ENCODE results near the gene REX1BD.

Gene REX1BD

GRCh38 chr19:18603255-18603957, 14.8 kb downstream of the REX1BD start:
- peak in 2 of 3 donors; percentile 32 to 52 for DNase-seq

DNA sequence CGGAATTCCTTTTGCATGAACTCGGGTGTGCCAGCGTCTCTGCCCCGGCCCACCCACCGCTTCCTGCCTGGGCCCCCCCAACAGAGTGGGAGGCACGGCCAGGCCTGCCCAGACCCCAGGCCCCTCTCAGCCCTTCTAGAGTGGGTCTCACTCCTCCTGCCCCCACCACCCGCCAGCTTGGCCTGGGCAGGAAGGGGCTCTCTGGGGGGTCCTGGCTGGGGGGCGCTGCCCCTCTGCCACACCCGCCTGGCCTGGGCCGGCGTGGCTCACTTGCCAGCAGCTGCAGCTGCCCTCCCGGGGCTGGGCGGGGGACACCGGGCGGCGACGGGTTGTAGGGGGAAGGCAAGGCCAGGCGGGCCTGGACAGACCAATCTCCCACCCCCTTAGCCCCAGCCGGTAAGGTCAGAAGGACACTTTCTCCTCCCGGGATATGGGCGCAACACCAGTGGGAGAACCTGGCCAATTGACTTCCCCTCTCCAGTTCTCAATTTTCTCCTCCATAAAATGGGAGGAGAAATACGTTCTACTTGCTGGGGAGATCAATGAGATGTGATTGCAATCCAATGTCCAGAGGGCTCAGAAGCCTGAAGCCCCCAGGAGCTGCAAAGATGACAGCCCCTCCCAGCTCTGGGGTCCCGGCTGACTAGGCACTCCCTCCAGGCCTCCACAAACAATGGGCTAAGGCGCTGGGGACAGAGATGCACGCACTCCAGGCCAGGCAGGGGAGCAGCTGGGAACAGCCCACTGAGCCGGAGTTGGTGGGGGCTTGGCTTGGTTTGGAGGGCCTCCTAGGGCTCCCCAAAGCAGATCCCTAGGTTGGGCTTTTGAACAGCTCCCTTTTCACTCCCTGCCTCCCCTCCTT, 15.6 kb downstream of the REX1BD start:
- DNase-seq: no peak

DNA sequence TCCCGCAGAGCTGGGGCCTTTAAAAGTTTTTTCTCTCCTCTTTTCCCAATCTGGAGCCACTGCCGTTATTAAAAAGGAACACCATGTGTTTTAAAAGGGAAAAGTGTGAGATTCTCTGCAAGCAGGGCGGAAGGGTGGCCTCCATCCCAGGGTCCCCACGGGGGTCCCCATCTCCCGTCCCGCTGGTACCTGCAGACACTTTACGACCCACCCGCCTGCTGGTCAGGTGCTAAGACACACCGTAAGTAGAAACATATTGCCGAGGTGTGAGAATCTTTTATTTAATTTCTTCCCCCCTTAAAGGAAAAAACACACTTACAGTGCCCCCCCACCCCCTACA, 16.2 kb downstream of the REX1BD start:
- no peak for DNase-seq

GRCh38 chr19:18605196-18605545, 16.6 kb downstream of the REX1BD start:
- DNase-seq: no peak

GRCh38 chr19:18605546-18606280, 17.1 kb downstream of the REX1BD start:
- DNase-seq: no peak

- no peak for DNase-seq
Measured at GRCh38 chr19:18606281-18607225, 18.0 kb downstream of the REX1BD start, which contains the start of gene CRLF1. Gene CRLF1 (minus strand): TSS chr19:18606799. CDS start chr19:18606656, 143 bp downstream.

DNA sequence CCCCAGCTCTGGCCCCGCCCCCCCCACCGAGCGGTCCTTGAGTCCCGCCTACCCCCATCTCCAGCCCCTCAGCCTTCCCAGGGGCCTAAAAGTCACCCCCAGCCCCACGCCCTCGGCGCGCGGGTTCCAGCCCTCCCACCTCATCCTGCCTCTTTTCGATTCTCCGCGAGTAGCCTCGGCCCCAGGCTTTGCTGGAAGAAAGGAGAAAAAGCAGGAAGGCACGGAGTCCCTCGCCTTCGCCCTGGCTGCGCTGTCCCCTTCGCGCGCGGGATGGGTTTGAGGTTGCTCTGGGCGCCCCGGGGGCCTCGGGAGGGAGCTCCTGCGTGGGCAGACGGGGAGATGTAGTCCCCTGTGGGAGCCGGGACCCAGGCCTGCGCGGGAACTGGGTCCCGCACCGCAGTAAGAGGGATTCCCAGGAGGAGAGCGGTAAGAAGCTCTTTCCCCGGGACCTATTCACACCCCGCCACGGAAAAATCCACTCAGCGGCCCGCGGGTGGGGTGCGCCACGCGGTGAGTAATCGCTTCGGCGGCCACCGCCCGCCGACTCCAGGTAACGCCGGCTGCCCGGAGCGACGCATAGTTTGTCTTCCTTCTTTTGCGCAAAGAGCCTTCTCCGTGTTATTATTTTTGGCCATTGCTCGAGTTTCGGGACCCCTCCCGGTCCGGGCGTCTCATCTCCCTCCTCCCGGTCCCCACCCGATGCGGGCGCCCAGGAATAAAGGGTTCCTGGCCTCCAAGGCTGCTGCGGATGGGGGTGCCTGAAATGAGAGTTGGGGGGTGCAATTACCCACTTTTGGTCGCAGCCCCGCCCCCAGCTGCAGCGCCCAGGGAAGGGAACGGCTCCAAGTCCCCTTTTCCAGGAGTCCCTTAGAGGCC, 18.9 kb downstream of the REX1BD start:
- DNase-seq: no peak

DNA sequence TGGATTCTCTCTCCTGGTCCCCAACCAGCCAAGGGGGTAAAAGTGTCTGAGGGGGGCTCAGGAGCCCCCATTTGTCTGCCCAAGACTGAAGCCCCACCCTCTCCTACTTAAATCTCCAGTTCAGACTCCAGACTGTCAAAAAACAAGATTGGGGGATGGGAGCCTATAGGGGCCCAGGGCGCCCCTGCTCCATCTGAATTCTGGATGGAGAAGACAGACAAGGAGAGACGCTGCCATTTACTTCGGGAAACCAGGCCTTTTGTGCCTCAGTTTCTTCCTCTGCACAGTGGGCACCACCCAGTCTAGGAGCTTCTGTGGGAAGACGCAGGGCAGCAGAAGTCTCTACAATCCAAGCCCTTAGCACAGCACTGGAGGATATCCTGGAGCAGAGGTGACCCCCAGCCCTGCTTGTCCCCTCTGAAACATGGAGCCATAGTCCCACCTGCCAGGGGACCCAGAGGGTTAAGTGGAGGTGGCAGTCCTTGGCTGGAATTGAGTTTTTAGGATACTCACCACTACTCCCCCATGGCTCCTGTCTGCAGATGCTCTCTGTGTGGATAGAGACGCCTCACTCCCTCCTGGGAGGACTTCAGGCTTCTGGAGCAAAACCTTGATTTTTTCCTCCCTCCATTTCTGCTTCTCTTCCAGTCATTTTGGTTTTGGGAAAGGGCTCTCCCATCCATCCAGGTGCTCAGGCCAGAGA, 19.7 kb downstream of the REX1BD start:
- DNase-seq: no peak

- DNase-seq: no peak
Measured at GRCh38 chr19:18608805-18609716, 20.5 kb downstream of the REX1BD start.

DNA sequence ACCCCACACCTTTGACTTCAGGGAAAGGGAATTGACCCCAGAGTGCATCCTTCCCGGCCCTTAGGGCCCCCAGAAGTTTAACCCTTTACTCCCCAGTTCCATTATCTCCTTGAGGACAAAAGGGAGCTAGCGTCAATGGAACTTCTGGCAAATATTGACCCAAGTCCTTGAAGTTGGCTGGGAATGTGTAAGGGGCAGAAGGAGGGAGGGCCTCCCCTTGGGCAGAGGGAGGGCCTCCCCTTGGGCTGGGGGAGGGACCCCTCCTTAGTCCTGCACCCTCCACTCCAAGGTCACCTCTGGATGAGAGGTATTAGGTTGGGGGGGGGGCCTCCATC, 21.1 kb downstream of the REX1BD start:
- DNase-seq: no peak

DNA sequence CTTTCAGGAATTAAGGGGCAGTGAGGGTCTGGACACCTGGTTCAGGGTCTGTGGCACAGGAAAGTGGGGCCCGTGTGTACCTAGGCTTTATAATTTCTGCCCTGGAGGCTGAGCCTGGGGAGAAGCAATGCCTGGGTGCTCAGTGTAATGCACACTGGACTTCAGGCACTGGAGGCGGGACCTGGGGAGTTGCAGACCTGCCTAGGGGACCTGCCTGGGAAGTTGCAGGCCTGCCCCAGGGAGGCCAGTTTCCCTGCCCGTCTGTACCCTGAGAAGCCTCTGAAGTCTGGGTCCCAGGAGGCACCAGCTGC, 21.6 kb downstream of the REX1BD start:
- DNase-seq: no peak

DNA sequence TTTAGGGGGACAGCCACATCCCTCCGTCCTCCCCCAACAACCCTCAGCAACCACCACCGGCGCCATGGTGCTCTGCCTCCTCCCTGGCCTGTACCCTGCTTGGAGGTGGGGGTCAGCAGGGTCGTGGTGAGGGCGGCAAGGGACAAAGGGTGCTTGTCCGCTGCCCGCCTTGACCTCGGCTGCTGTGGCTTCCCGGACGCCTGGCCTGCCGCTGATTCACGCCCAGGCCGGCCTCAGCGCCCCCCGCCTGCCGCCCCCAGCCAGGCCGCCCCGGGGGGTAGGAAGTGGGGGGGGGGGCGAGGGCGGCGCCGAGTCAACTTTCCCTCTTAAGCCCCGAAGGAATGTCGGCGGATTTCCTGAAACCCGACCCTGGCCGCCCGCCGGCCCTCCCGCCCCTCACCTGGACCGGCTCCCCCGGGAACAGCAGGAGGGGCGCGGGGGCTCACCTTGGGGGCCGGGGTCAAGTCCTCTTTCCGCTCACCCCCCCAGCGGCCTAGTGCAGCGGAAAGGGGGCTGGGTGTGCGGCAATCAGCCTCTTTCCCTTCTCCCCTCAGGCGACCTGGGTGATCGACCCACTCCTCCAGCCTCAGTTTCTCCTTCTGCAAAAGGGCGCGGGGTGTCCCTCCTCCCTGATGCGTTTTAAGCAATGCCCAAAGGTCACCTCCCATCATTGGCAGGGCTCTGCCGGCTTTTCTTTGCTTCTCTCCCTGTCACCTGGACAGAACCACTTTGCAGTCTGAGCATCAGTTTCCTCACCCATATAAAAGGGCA, 22.1 kb downstream of the REX1BD start:
- DNase-seq: no peak

DNA sequence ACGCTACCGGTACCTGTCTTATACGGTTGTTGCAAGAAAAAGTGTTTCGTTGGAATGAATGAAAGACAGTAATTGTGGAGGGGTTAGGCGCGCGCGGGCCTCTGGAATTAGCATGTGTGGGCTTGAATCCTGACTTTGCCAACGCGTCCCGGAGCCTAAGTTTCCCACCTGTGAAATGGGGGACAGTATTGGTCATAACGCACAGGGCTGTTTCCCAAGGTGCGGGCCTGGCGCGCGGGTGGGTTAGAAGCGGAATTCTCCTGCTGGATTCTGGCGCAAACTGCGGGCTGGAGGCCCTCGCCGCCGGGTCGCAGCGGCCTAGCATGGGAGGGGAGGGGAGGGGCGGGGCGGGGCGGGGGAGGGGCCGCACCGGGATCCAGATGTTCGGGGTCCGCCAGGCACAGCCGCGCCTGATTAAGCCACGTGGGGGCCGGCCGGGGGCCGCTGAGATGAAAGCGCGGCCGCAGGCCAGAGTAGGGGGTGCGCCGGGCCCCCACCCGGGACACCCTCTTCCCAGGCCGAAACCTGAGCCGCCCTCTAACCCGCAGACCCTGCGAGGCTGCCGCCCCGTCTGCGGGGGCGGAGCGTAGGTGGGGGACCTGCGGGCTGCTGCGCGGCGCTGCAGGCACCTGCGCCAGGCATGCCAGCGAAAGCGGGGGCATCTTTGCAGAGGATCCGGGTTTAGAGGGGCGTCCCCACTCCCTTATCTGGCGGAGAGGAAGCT, 22.9 kb downstream of the REX1BD start:
- no peak for DNase-seq

DNA sequence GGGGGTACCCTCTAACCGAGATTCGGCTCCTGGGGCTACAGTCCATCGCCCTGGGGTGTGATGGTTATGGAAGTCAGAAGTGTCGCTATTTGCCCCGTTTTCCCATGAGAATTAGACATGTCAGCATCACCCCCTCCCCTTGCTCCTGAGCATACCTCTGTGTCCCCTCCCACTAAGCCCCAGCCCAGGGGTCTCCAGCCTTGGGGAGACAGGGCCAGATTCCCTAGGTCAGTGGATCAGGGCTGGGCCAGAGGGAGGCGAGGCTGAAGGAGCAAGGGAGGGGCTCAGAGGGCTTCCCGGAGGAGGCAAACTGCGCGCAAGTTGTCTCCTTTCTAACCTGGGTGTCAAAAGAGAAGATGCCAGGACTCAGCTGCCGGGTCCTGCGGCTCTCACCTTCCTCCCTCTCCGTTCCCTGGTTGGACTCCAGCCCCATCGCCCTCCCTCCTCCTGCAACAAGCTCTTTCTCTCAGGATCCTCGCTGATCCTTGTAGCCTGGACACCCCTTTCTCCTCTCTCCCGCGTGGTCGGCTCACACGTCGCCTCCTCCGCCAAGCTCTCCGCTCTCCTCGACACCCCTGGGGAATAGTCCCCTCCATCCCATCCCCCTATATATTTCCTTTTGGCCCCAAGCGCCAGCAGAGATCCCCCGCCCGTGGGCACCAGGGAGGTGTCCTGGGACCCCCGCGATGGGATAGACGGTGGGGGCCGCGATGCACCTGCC, 23.6 kb downstream of the REX1BD start:
- no peak for DNase-seq

DNA sequence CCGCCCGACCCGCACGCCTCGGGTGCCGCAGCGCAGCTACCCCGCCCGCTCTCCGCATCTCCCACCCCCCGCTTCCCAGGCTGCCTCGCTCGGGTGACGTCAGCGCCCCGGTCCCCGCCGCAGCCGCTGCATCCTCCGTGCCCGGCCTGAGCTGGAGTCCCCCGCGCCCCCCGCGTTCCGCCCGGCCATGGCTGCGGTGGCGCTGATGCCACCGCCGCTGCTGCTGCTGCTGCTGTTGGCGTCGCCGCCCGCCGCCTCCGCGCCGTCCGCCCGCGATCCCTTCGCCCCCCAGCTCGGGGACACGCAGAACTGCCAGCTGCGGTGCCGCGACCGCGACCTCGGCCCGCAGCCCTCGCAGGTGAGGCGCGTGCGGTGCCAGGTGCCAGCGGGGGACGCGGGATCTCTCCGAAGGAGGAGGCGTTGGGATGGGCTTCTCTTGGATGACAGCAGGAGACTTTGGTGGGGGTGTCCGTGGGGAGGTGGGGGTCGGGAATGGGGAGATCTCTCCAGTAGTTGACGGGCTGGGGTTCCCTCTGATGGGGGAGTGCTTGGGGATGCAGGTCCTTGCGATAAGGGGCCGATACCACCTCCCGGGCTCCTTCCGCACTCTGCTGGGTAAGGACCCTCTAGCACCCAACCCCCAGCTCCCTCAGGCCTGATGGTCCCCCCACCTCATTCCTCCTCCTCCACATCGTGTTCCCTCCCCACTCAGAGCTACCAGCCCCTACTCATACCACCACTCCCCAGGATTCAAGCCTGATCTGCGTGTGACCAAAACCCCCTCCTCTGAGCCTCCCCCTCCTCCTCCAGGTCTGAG, 24.4 kb downstream of the REX1BD start, which contains the start of gene TMEM59L:
Gene TMEM59L (plus strand): TSS at position 99 of the 817 bp plus-strand sequence. CDS start 89 bp downstream, at position 188.
- peak in 2 of 3 donors; percentile 29 to 57 for DNase-seq

GRCh38 chr19:18613589-18614234, 25.1 kb downstream of the REX1BD start:
- DNase-seq: no peak
